Vagina (tissue), 2 donors: ENCODE measurements around the gene CEACAM5. TPM values are rescaled to one million over a fixed set of nuclear protein-coding genes. Genes with fewer than 3 reads are reported as not detected.

Experiments used
- DNase-seq, 2 donors: peaks; one replicate each; pipeline ENCODE4 v3.0.0-alpha.2; 2017; ENCODE audit errors: extremely low spot score in 2 of 2
- H3K27ac ChIP-seq: fragments of 200-600 bp; sonication (generic); one replicate; pipeline ENCODE4 v1.5.1; 2019
- H3K27me3 ChIP-seq: fragments of 200-600 bp; sonication (generic); one replicate; pipeline ENCODE4 v1.5.1; 2019
- H3K36me3 ChIP-seq, 2 donors: fragments of 200-600 bp; sonication (generic); one replicate each; pipeline ENCODE4 v1.5.1; 2017 to 2019
- H3K4me1 ChIP-seq: fragments of 200-600 bp; sonication (generic); one replicate; pipeline ENCODE4 v1.5.1; 2019
- H3K4me3 ChIP-seq, 2 donors: fragments of 200-600 bp; sonication (generic); 1 replicate in 1 of 2; 2 replicates in 1 of 2; pipeline ENCODE4 v1.5.1; 2016 to 2019
- H3K9me3 ChIP-seq: fragments of 200-600 bp; sonication (generic); one replicate; pipeline ENCODE4 v1.5.1; 2019
- POLR2A ChIP-seq, 2 donors: fragments of 450-650 bp; IDR thresholded peaks; one replicate each; pipeline ENCODE4 v1.6.1; 2017; ENCODE audit warnings: antibody characterized with exemption in 2 of 2, mild to moderate bottlenecking in 2 of 2, moderate library complexity in 2 of 2
- POLR2AphosphoS5 ChIP-seq, 2 donors: sonication (generic); formaldehyde crosslinking; IDR thresholded peaks; one replicate each; pipeline ENCODE4 v1.9.0; 2017; ENCODE audit warnings: antibody characterized with exemption in 2 of 2, mild to moderate bottlenecking in 2 of 2, low read depth in 1 of 2; ENCODE audit not compliant: insufficient read depth in 1 of 2
- intact Hi-C: fragments of 100-400 bp; cut with DNase I; formaldehyde crosslinking; loops from one replicate; pipeline ENCODE4 v1.15.1; 2023
- total RNA-seq: library from RNA; depleted of rRNA; stranded (reverse); fragments of >200 nt; gene quantifications from one replicate; pipeline ENCODE4 v1.2.3, GENCODE V29; 2016
- TF ChIP-seq, protein P1 (sequence below), 3 experiments: fragments of 450-650 bp in 2 of 3; fragments of 200-600 bp in 1 of 3; sonication (generic) in 1 of 3; IDR thresholded peaks; one replicate each; pipeline ENCODE4 v1.5.1; 2017 to 2019; ENCODE audit warnings: antibody characterized with exemption in 3 of 3, mild to moderate bottlenecking in 2 of 3, moderate library complexity in 2 of 3

CEACAM5 gene
- total RNA-seq, 1 donor from 2014 or later, result 52.1 TPM

DNA sequence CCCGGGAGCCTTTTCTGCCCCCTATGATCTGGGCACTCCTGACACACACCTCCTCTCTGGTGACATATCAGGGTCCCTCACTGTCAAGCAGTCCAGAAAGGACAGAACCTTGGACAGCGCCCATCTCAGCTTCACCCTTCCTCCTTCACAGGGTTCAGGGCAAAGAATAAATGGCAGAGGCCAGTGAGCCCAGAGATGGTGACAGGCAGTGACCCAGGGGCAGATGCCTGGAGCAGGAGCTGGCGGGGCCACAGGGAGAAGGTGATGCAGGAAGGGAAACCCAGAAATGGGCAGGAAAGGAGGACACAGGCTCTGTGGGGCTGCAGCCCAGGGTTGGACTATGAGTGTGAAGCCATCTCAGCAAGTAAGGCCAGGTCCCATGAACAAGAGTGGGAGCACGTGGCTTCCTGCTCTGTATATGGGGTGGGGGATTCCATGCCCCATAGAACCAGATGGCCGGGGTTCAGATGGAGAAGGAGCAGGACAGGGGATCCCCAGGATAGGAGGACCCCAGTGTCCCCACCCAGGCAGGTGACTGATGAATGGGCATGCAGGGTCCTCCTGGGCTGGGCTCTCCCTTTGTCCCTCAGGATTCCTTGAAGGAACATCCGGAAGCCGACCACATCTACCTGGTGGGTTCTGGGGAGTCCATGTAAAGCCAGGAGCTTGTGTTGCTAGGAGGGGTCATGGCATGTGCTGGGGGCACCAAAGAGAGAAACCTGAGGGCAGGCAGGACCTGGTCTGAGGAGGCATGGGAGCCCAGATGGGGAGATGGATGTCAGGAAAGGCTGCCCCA lies 11.8 kb upstream of the CEACAM5 start:
- intact Hi-C loops, result no loop called here
- H3K4me1 ChIP-seq, result no peaks in the 10 kb centered on the region
- no peaks in the 10 kb centered on the region for H3K36me3 ChIP-seq
- H3K27me3 ChIP-seq, result no peaks in the 10 kb centered on the region
- no peak overlapping the region for H3K4me3 ChIP-seq
- no peak overlapping the region for H3K27ac ChIP-seq
- no peaks in the 10 kb centered on the region for H3K9me3 ChIP-seq
- TF ChIP-seq POLR2A (IDR thresholded peaks at IDR 0.05) (no peak), POLR2AphosphoS5 (IDR thresholded peaks at IDR 0.05; ENCODE audit: insufficient read depth in 1 of 2, low read depth in 1 of 2) (no peak)
- TF ChIP-seq, protein P1, sequence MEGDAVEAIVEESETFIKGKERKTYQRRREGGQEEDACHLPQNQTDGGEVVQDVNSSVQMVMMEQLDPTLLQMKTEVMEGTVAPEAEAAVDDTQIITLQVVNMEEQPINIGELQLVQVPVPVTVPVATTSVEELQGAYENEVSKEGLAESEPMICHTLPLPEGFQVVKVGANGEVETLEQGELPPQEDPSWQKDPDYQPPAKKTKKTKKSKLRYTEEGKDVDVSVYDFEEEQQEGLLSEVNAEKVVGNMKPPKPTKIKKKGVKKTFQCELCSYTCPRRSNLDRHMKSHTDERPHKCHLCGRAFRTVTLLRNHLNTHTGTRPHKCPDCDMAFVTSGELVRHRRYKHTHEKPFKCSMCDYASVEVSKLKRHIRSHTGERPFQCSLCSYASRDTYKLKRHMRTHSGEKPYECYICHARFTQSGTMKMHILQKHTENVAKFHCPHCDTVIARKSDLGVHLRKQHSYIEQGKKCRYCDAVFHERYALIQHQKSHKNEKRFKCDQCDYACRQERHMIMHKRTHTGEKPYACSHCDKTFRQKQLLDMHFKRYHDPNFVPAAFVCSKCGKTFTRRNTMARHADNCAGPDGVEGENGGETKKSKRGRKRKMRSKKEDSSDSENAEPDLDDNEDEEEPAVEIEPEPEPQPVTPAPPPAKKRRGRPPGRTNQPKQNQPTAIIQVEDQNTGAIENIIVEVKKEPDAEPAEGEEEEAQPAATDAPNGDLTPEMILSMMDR (IDR thresholded peaks at IDR 0.05), result no peak
- peak in 1 of 2 donors; percentile 92 for DNase-seq

DNA sequence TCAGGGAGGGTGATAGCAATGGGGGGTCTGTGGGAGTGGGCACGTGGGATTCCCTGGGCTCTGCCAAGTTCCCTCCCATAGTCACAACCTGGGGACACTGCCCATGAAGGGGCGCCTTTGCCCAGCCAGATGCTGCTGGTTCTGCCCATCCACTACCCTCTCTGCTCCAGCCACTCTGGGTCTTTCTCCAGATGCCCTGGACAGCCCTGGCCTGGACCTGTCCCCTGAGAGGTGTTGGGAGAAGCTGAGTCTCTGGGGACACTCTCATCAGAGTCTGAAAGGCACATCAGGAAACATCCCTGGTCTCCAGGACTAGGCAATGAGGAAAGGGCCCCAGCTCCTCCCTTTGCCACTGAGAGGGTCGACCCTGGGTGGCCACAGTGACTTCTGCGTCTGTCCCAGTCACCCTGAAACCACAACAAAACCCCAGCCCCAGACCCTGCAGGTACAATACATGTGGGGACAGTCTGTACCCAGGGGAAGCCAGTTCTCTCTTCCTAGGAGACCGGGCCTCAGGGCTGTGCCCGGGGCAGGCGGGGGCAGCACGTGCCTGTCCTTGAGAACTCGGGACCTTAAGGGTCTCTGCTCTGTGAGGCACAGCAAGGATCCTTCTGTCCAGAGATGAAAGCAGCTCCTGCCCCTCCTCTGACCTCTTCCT lies 11.1 kb upstream of the CEACAM5 start:
- H3K27ac ChIP-seq, result no peak overlapping the region
- H3K4me1 ChIP-seq, result no peaks in the 10 kb centered on the region
- intact Hi-C loops, result no loop called here
- H3K4me3 ChIP-seq, result no peak overlapping the region
- H3K9me3 ChIP-seq, result no peaks in the 10 kb centered on the region
- H3K27me3 ChIP-seq, result no peaks in the 10 kb centered on the region
- DNase-seq, result peak in 1 of 2 donors; percentile 49
- TF ChIP-seq, protein P1 (IDR thresholded peaks at IDR 0.05), result no peak
- TF ChIP-seq POLR2AphosphoS5 (IDR thresholded peaks at IDR 0.05; ENCODE audit: insufficient read depth in 1 of 2, low read depth in 1 of 2), result no peak
- no peak for TF ChIP-seq POLR2A (IDR thresholded peaks at IDR 0.05)
- H3K36me3 ChIP-seq, result no peaks in the 10 kb centered on the region

DNA sequence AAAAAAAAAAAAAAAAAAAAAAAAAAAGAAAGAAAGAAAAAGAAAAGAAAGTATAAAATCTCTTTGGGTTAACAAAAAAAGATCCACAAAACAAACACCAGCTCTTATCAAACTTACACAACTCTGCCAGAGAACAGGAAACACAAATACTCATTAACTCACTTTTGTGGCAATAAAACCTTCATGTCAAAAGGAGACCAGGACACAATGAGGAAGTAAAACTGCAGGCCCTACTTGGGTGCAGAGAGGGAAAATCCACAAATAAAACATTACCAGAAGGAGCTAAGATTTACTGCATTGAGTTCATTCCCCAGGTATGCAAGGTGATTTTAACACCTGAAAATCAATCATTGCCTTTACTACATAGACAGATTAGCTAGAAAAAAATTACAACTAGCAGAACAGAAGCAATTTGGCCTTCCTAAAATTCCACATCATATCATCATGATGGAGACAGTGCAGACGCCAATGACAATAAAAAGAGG lies 9.6 kb upstream of the CEACAM5 start:
- Histone ChIP-seq H3K27ac (no peak overlapping the region), H3K27me3 (no peaks in the 10 kb centered on the region), H3K36me3 (no peaks in the 10 kb centered on the region), H3K4me3 (no peak overlapping the region), H3K9me3 (no peaks in the 10 kb centered on the region), H3K4me1 (no peaks in the 10 kb centered on the region)
- intact Hi-C loops, result no loop called here
- TF ChIP-seq POLR2AphosphoS5 (IDR thresholded peaks at IDR 0.05; ENCODE audit: insufficient read depth in 1 of 2, low read depth in 1 of 2) (no peak), POLR2A (IDR thresholded peaks at IDR 0.05) (no peak)
- TF ChIP-seq, protein P1 (IDR thresholded peaks at IDR 0.05), result no peak
- no peak for DNase-seq

DNA sequence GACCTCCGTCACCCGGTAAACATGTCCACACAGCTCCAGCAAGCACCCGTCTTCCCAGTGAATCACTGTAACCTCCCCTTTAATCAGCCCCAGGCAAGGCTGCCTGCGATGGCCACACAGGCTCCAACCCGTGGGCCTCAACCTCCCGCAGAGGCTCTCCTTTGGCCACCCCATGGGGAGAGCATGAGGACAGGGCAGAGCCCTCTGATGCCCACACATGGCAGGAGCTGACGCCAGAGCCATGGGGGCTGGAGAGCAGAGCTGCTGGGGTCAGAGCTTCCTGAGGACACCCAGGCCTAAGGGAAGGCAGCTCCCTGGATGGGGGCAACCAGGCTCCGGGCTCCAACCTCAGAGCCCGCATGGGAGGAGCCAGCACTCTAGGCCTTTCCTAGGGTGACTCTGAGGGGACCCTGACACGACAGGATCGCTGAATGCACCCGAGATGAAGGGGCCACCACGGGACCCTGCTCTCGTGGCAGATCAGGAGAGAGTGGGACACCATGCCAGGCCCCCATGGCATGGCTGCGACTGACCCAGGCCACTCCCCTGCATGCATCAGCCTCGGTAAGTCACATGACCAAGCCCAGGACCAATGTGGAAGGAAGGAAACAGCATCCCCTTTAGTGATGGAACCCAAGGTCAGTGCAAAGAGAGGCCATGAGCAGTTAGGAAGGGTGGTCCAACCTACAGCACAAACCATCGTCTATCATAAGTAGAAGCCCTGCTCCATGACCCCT lies 9.0 kb upstream of the CEACAM5 start:
- no peaks in the 10 kb centered on the region for H3K27me3 ChIP-seq
- no peak overlapping the region for H3K27ac ChIP-seq
- intact Hi-C loops, result no loop called here
- H3K36me3 ChIP-seq, result no peaks in the 10 kb centered on the region
- TF ChIP-seq, protein P1 (IDR thresholded peaks at IDR 0.05), result no peak
- no peak for TF ChIP-seq POLR2AphosphoS5 (IDR thresholded peaks at IDR 0.05; ENCODE audit: insufficient read depth in 1 of 2, low read depth in 1 of 2)
- no peak overlapping the region for H3K4me3 ChIP-seq
- no peaks in the 10 kb centered on the region for H3K4me1 ChIP-seq
- DNase-seq, result peak; percentile 69 to 91
- H3K9me3 ChIP-seq, result no peaks in the 10 kb centered on the region
